HG03060 (cell line): ENCODE results near the gene GTPBP8.
A peak's percentile ranks its signal among the peaks of the same experiment; 100 is the strongest.
"Not testable (repeated sequence)": the region's sequence is repeated elsewhere in the genome, so short reads cannot be mapped to it uniquely, and the experiment has no call there.

Experiments used
- ATAC-seq: cut with Tn5 transposase; IDR thresholded peaks from one replicate; pipeline ENCODE4 v1.9.1; 2021; ENCODE audit warnings: low read depth, moderate number of reproducible peaks; ENCODE audit not compliant: unreplicated experiment

GTPBP8 gene

GRCh38 chr3:112995800-112996199 lies 5.0 kb downstream of the GTPBP8 start:
- no peak for ATAC-seq

GRCh38 chr3:113000691-113001090 lies 9.9 kb downstream of the GTPBP8 start:
- no peak for ATAC-seq

DNA sequence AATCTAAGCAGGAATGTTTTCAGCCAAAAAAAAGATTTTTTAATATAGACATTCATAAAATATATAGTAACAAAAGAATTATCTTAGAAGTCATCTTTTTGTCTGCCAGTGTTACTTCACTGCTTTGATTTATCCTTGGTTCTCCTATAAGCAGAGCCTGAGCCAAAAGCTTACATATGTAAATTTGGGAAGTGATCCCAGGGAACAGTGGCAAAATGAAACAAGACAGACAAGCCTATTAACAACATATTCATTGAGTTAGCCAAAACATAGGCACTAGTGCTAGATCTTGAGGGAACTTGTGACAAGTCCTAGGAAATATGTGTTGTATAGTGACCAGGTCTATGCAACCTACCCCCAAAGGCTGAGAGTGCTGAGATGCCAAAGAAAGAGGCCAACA lies 11.3 kb downstream of the GTPBP8 start:
- ATAC-seq: no peak

- no peak for ATAC-seq
Measured at GRCh38 chr3:113002679-113003078, 11.9 kb downstream of the GTPBP8 start.

GRCh38 chr3:113005611-113006010 lies 14.8 kb downstream of the GTPBP8 start:
- no peak for ATAC-seq

DNA sequence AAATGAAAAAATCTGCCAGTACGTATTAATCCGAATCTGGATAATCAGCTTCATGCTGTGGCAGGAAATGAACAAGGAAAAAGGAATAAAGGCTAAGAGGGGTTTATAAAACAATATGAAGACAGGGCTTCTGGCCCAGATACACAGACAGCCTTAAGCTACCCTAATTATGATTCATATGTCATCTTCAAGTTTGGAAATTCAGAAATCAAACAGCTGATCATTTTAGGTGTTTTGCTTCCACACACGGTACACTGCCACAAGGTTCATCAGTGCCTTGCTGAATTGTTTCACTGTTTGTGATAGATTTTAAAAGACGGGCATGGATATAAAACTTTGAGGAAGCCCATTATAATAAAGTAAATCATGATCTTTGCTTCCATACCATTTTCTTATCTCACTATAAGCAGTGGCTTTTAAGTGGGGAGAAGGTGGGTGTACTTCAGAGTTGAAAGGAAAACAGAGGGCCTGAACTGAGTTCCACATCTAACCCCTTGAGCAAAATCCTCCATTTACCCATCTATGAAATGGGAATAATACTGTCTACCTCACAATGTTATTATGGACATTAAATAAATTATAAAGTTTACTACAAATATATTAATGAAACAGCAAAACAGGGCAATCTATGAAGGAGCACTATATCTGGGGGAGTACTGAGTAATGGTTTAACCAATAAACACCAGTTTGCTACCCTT lies 15.7 kb downstream of the GTPBP8 start:
- no peak for ATAC-seq

DNA sequence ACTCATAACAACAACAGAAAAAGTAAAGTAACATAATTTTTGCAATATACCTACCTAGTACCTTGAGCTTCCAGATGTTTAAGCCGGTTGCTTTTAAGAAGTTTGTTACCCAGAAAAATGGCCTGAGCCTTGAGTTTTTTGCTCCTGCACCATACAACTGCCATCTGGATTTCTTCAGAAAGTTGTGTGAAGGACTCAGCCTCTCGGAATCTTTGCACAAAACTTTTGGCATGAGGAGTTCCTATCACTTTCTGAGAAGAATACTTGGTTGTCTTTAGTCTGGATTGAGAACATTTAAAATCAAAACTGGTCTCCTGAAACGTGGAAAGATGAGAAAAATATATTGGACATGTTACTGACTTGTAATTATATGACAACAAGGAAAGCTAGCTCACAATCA lies 17.3 kb downstream of the GTPBP8 start:
- ATAC-seq: no peak

- no peak for ATAC-seq
Measured at GRCh38 chr3:113013593-113013992, 22.8 kb downstream of the GTPBP8 start.

DNA sequence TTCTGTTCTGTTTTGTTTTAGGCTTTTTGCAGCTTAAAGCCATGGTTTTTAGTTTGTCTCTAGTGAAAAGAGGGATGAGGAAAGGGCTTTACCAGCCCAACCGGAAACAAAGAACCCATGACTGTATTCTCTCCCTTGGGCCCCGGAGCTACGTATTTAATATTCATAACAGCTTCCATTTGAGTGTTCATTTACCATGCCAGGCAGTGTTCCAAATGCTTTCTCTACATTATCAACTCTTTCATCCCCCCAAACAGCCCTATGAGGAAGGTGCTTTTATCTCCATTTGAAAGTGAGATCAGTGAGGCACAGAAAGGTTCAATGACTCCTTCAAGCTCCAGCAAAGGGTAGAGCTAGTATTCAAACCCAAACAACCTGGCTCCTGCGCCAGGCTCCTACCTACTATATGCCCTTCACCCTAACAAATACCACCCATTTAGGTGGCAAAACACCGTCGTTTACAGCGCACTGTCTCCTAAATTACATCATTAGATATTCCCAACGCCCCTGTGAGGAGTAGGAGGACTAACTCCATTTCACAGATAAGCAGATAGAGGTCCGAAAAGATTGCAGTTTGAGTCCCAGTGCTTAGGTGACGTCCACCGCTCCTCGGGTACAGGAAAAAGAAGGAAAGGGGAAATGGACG lies 27.9 kb downstream of the GTPBP8 start:
- no peak for ATAC-seq

GRCh38 chr3:113019182-113020137 lies 28.7 kb downstream of the GTPBP8 start:
- peak; percentile 58 for ATAC-seq

DNA sequence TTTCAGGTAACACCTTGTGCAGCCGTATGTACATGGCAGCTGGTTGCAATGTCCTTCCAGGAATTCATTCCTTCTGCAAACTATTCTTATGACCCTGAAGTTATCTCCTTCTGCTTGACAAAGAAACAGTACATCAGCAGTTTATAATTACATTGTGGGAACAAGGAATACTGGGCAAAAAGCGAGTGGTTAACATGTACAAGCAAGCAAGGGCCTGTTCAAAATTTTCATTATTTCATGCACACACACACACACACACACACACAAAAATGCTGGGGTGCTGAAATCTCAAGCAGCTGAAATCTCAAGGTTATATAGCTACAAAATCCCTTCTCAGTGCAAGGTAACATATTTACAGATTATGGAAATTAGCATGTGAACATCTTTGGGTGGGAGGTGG lies 30.7 kb downstream of the GTPBP8 start:
- ATAC-seq: no peak

DNA sequence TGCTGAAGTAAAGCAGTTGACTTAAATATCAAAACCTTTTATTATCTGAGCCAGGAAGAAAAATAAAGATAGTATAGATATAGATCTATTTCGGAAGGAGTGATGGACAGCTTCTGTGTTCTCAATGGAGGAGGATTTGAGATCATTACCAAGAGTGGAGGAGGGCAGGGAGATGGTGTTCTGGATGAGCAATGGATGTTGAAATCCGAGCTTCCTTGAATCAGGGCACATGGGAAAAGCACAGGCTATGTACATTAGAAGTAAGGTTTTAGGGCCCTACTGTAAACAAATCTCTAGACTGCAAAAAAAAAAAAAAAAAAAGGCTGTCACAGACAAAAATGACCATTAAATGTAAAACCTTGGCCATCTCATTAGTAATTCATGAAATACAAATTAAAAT lies 43.2 kb downstream of the GTPBP8 start:
- ATAC-seq: no peak

DNA sequence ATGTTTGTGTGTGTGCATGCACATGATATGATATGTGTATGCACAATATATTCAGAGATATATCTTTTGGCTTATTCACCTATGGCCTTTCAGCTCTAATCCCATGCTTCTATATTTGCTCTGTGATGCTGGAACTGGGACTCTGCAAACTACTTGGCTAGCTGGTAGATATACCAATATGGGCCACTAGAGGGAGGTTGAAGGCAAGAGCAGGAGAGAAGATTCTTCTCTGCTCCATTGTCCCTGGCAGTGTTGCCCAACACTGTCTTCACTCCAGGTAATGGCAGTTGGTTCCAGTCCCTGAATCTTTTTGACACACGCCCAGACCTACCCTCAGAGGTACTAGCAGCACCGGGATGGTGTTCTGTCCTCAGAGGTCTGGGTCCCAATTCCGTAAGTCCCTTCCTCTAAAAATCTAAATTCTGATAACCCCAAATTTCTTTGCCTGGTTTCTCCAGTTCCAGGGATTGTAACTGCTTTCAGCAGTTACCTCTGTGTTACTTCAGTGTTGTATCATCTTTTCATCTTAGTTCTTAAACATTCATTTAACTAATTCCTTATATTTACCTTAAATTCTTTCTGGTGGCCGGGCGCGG lies 44.7 kb downstream of the GTPBP8 start:
- ATAC-seq: no peak

DNA sequence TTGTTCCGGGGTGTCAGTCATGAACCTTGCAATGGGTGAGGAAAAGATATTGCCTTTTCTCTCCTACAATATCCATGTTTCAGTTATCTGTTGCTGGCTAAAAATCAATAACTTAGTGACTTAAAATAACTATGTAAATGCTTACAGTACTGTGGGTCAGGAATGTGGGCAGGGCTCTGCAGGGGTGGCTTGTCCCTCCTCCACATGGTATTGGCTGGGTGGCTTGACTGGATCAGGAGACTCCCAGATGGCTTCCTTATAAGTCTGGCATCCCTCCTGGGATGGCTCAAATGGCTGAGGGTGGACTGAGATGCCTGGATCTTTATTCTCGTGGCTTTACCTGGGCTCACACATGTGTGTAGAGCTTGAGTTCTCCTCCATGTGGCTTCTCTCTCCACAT lies 47.5 kb downstream of the GTPBP8 start:
- ATAC-seq: no peak

- no peak for ATAC-seq
Measured at GRCh38 chr3:113039546-113039945, 48.8 kb downstream of the GTPBP8 start.

- ATAC-seq: no peak
Measured at GRCh38 chr3:113040231-113040630, 49.4 kb downstream of the GTPBP8 start.

GRCh38 chr3:113043686-113044085 lies 52.9 kb downstream of the GTPBP8 start:
- no peak for ATAC-seq

DNA sequence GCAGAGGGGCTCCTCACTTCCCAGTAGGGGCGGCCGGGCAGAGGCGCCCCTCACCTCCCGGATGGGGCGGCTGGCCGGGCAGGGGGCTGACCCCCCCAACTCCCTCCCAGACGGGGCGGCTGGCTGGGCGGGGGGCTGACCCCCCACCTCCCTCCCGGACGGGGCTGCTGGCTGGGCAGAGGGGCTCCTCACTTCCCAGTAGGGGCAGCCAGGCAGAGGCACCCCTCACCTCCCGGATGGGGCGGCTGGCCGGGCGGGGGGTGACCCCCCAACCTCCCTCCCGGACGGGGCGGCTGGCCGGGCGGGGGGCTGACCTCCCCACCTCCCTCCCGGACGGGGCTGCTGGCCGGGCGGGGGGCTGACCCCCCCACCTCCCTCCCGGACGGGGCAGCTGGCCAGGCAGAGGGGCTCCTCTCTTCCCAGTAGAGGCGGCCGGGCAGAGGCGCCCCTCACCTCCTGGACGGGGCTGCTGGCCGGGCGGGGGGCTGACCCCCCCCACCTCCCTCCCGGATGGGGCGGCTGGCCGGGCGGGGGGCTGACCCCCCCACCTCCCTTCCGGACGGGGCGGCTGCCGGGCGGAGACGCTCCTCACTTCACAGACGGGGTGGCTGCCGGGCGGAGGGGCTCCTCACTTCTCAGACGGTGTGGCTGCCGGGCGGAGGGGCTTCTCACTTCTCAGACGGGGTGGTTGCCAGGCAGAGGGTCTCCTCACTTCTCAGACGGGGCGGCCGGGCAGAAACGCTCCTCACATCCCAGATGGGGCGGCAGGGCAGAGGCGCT lies 55.6 kb downstream of the GTPBP8 start:
- not testable (repeated sequence) for ATAC-seq

DNA sequence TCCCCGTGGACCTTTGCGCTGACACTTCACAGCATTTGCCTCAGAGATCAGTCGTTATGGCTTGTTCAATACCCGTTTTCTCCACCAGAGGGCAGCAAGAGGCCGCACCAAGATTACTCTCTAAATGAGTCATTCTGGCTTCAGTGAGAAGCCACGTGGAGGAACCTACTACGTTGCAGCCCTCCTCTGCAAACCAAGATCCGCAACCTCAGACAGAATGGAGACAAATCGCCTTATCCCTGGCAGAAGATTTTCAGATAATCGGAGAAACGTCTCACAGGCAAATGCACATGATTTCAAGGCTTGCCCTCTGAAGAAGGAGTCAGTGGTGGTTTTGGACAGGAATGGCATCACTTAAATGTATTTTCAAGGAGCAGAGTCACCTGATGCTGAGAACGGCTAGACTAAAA lies 60.5 kb downstream of the GTPBP8 start:
- ATAC-seq: peak; percentile 90
